ENCODE measurements around the gene THSD1.
"Not testable (repeated sequence)": the region's sequence is repeated elsewhere in the genome, so short reads cannot be mapped to it uniquely, and the experiment has no call there.

THSD1 gene

DNA sequence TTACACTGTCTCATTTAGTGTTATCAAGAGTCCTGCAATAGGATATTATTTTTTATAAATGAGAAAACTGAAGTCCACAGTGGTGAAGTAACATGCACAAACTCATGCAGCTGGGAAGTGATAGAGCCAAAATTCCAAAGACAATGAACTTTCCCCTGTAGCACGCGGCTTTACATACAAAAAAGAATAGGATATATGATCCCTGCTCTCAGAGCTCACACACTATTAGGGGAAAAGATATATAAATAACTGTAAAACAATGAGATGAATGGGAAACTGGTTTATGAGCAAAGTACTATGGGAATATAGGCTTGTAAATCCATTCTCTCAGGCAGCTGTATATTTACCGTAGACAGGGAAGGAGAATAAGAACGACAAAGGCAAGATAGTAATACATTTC, 39.7 kb downstream of the THSD1 start:
- H3K9me3 ChIP-seq (ENCODE audit: control insufficient read depth, low read length) = no peaks in the 10 kb centered on the region
- H3K36me3 ChIP-seq (ENCODE audit: control insufficient read depth in 1 of 2, insufficient read depth in 2 of 2, low read depth in 1 of 2, low read length in 2 of 2) = no peaks in the 10 kb centered on the region
- H3K4me3 ChIP-seq (ENCODE audit: insufficient read depth in 1 of 2, low read depth in 1 of 2, low read length in 2 of 2) = no peak overlapping the region

DNA sequence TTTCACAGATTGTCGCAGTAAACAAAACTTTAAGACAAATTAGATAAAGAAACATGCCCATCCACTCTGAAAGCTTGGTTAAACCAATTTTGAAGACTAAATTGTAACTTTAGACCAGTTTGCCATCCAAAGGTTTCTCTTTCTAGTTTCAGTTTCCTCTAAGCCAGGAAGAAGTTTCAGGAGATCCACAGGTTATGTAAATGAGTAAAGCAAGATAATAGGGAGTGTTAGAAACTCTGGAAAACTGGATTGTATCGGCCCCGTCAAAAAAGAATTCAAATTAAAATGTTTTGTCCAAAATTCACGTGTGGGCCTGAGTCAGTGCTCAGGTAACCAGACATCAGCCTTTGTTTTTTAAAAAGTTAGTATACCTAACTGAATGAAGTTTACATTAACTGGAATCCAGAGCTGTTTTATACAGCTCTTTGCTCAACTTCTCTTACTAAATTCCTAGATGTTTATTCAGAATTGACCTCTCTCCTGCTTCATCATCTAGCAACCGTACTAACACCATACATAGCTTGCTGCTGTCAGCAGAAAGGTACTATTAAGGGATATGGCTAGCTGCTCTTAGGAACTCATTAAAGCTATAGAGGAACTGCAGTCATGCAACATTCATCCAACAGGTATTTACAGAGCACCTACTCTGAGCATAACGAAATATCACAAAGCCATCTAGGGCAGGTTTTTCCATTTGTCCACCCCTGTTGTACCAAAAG, 43.6 kb downstream of the THSD1 start:
- H3K79me1 ChIP-seq (replicated peaks; ENCODE audit: low read length, poor library complexity, severe bottlenecking) = not testable (repeated sequence)

More for the DNA sequence above, 39.7 kb downstream of the THSD1 start:
- DNase-seq = no peak
- no peaks in the 10 kb centered on the region for H3K79me1 ChIP-seq (replicated peaks; ENCODE audit: low read length, poor library complexity, severe bottlenecking)
- H2AFZ ChIP-seq (ENCODE audit: low read depth, low read length) = no peak overlapping the region
- no peak overlapping the region for H2BK120ac ChIP-seq (ENCODE audit: low read depth, low read length)
- H3K4ac ChIP-seq (ENCODE audit: low read depth in 1 of 2, low read length in 2 of 2) = no peak overlapping the region
- no peak overlapping the region for H2BK15ac ChIP-seq (ENCODE audit: low read depth, poor library complexity, severe bottlenecking)
- H3K4me1 ChIP-seq (ENCODE audit: control insufficient read depth, insufficient read depth, low read depth, low read length) = peaks cover 2% of the 10 kb centered on the region
- no peak overlapping the region for H4K8ac ChIP-seq (ENCODE audit: low read length)
- no peak overlapping the region for H2AK5ac ChIP-seq (ENCODE audit: low read length, severe bottlenecking)
- no peak overlapping the region for H2BK12ac ChIP-seq (ENCODE audit: low read length in 2 of 2)
- H3K9ac ChIP-seq (ENCODE audit: low read length) = no peak overlapping the region
- no peak overlapping the region for H2BK5ac ChIP-seq (ENCODE audit: low read depth, low read length, poor library complexity, severe bottlenecking)
- H3K14ac ChIP-seq (ENCODE audit: low read length in 2 of 2) = no peak overlapping the region
- H3K18ac ChIP-seq (ENCODE audit: low read depth in 1 of 2, low read length in 2 of 2) = no peak overlapping the region
- no CpG with 5 or more reads among the region's 4 CpGs for WGBS
- H3K23ac ChIP-seq (ENCODE audit: low read length in 2 of 2) = no peak overlapping the region
- H3K4me2 ChIP-seq (ENCODE audit: low read length, poor library complexity, severe bottlenecking) = no peak overlapping the region
- H3K27me3 ChIP-seq (ENCODE audit: control insufficient read depth in 1 of 2, insufficient read depth in 1 of 2, low read length in 2 of 2) = no peaks in the 10 kb centered on the region
- H3K27ac ChIP-seq (ENCODE audit: low read length, poor library complexity, severe bottlenecking) = no peak overlapping the region
- H4K91ac ChIP-seq (ENCODE audit: low read length) = no peak overlapping the region

DNA sequence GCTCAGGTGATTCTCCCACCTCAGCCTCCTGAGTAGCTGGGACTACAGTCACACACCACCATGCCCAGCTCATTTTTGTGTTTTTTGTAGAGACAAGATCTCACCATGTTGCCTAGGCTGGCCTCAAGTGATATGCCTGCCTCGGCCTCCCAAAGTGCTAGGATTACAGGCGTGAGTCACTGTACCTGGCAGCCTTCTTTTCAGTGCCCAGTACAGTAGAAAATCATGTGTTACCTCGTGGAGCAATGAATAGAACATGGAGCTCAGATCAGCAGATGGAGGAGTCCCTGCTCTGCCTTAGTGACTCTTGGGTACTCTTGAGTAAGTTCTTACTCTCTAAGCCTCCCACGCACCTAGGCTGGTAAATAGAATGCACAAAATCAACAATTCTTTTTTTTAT, 44.7 kb downstream of the THSD1 start:
- Histone ChIP-seq H2BK120ac (ENCODE audit: low read depth, low read length) (no peak overlapping the region), H2AFZ (ENCODE audit: low read depth, low read length) (no peak overlapping the region), H2AK5ac (ENCODE audit: low read length, severe bottlenecking) (no peak overlapping the region), H2BK15ac (ENCODE audit: low read depth, poor library complexity, severe bottlenecking) (no peak overlapping the region), H3K9ac (ENCODE audit: low read length) (no peak overlapping the region), H3K4me3 (ENCODE audit: insufficient read depth in 1 of 2, low read depth in 1 of 2, low read length in 2 of 2) (no peak overlapping the region), H4K8ac (ENCODE audit: low read length) (no peak overlapping the region), H3K23ac (ENCODE audit: low read length in 2 of 2) (no peak overlapping the region), H3K27me3 (ENCODE audit: control insufficient read depth in 1 of 2, insufficient read depth in 1 of 2, low read length in 2 of 2) (no peaks in the 10 kb centered on the region), H3K4ac (ENCODE audit: low read depth in 1 of 2, low read length in 2 of 2) (no peak overlapping the region), H3K4me1 (ENCODE audit: control insufficient read depth, insufficient read depth, low read depth, low read length) (peaks cover 2% of the 10 kb centered on the region), H3K9me3 (ENCODE audit: control insufficient read depth, low read length) (no peaks in the 10 kb centered on the region), H3K27ac (ENCODE audit: low read length, poor library complexity, severe bottlenecking) (no peak overlapping the region), H2BK5ac (ENCODE audit: low read depth, low read length, poor library complexity, severe bottlenecking) (no peak overlapping the region), H4K91ac (ENCODE audit: low read length) (no peak overlapping the region), H3K18ac (ENCODE audit: low read depth in 1 of 2, low read length in 2 of 2) (no peak overlapping the region), H3K4me2 (ENCODE audit: low read length, poor library complexity, severe bottlenecking) (no peak overlapping the region), H3K79me1 (replicated peaks; ENCODE audit: low read length, poor library complexity, severe bottlenecking) (no peaks in the 10 kb centered on the region), H3K14ac (ENCODE audit: low read length in 2 of 2) (no peak overlapping the region), H3K36me3 (ENCODE audit: control insufficient read depth in 1 of 2, insufficient read depth in 2 of 2, low read depth in 1 of 2, low read length in 2 of 2) (no peaks in the 10 kb centered on the region), H2BK12ac (ENCODE audit: low read length in 2 of 2) (no peak overlapping the region)
- WGBS = 88% methylated on average over 3 of the region's 4 CpGs
- no peak for DNase-seq

More for the DNA sequence above, 43.6 kb downstream of the THSD1 start:
- not testable (repeated sequence) for H2BK15ac ChIP-seq (ENCODE audit: low read depth, poor library complexity, severe bottlenecking); H2BK120ac ChIP-seq (ENCODE audit: low read depth, low read length); H3K36me3 ChIP-seq (ENCODE audit: control insufficient read depth in 1 of 2, insufficient read depth in 2 of 2, low read depth in 1 of 2, low read length in 2 of 2); H3K9me3 ChIP-seq (ENCODE audit: control insufficient read depth, low read length); H4K8ac ChIP-seq (ENCODE audit: low read length); H3K23ac ChIP-seq (ENCODE audit: low read length in 2 of 2); H3K27me3 ChIP-seq (ENCODE audit: control insufficient read depth in 1 of 2, insufficient read depth in 1 of 2, low read length in 2 of 2); H3K18ac ChIP-seq (ENCODE audit: low read depth in 1 of 2, low read length in 2 of 2); H2BK12ac ChIP-seq (ENCODE audit: low read length in 2 of 2); H3K27ac ChIP-seq (ENCODE audit: low read length, poor library complexity, severe bottlenecking); H2AK5ac ChIP-seq (ENCODE audit: low read length, severe bottlenecking); H3K4me1 ChIP-seq (ENCODE audit: control insufficient read depth, insufficient read depth, low read depth, low read length); H3K9ac ChIP-seq (ENCODE audit: low read length); H3K4me3 ChIP-seq (ENCODE audit: insufficient read depth in 1 of 2, low read depth in 1 of 2, low read length in 2 of 2); H2BK5ac ChIP-seq (ENCODE audit: low read depth, low read length, poor library complexity, severe bottlenecking); H3K14ac ChIP-seq (ENCODE audit: low read length in 2 of 2); H3K4me2 ChIP-seq (ENCODE audit: low read length, poor library complexity, severe bottlenecking); H2AFZ ChIP-seq (ENCODE audit: low read depth, low read length); H4K91ac ChIP-seq (ENCODE audit: low read length); H3K4ac ChIP-seq (ENCODE audit: low read depth in 1 of 2, low read length in 2 of 2); DNase-seq
- 85% methylated on average over 1 of the region's 6 CpGs for WGBS

DNA sequence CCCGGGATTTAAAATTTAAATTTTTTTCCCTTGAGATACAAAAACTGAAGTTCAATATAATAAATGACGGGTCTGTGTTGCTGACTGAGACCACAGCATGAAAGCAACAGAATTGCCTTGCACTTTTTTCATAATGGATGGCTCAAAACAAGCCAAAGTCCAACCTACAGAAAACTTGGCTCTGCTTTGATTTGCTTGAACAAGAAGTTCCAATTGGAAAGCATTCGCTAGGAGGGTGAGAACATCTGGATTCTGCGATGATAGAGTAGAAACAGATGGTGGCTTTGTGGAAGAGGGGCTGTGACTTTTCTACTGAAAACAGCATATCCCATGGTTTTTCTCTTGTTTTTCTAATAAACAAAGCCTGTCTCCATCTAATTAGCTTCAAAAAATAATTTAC, 46.4 kb downstream of the THSD1 start:
- no peak for DNase-seq
- no peak overlapping the region for H2BK5ac ChIP-seq (ENCODE audit: low read depth, low read length, poor library complexity, severe bottlenecking)
- H4K91ac ChIP-seq (ENCODE audit: low read length) = no peak overlapping the region
- H3K18ac ChIP-seq (ENCODE audit: low read depth in 1 of 2, low read length in 2 of 2) = no peak overlapping the region
- no peaks in the 10 kb centered on the region for H3K9me3 ChIP-seq (ENCODE audit: control insufficient read depth, low read length)
- no peak overlapping the region for H2BK15ac ChIP-seq (ENCODE audit: low read depth, poor library complexity, severe bottlenecking)
- H3K36me3 ChIP-seq (ENCODE audit: control insufficient read depth in 1 of 2, insufficient read depth in 2 of 2, low read depth in 1 of 2, low read length in 2 of 2) = no peaks in the 10 kb centered on the region
- H2BK12ac ChIP-seq (ENCODE audit: low read length in 2 of 2) = no peak overlapping the region
- H3K4me3 ChIP-seq (ENCODE audit: insufficient read depth in 1 of 2, low read depth in 1 of 2, low read length in 2 of 2) = no peak overlapping the region
- 57% methylated on average over 3 of the region's 4 CpGs for WGBS
- H3K27me3 ChIP-seq (ENCODE audit: control insufficient read depth in 1 of 2, insufficient read depth in 1 of 2, low read length in 2 of 2) = no peaks in the 10 kb centered on the region
- H3K4ac ChIP-seq (ENCODE audit: low read depth in 1 of 2, low read length in 2 of 2) = no peak overlapping the region
- no peak overlapping the region for H3K9ac ChIP-seq (ENCODE audit: low read length)
- no peak overlapping the region for H3K27ac ChIP-seq (ENCODE audit: low read length, poor library complexity, severe bottlenecking)
- peaks cover 2% of the 10 kb centered on the region for H3K4me1 ChIP-seq (ENCODE audit: control insufficient read depth, insufficient read depth, low read depth, low read length)
- H2AK5ac ChIP-seq (ENCODE audit: low read length, severe bottlenecking) = no peak overlapping the region
- no peak overlapping the region for H2BK120ac ChIP-seq (ENCODE audit: low read depth, low read length)
- no peak overlapping the region for H2AFZ ChIP-seq (ENCODE audit: low read depth, low read length)
- no peaks in the 10 kb centered on the region for H3K79me1 ChIP-seq (replicated peaks; ENCODE audit: low read length, poor library complexity, severe bottlenecking)
- no peak overlapping the region for H4K8ac ChIP-seq (ENCODE audit: low read length)
- H3K14ac ChIP-seq (ENCODE audit: low read length in 2 of 2) = no peak overlapping the region
- H3K4me2 ChIP-seq (ENCODE audit: low read length, poor library complexity, severe bottlenecking) = no peak overlapping the region
- no peak overlapping the region for H3K23ac ChIP-seq (ENCODE audit: low read length in 2 of 2)

Measured in mesenchymal stem cell (in vitro differentiated cells and primary cell).